ENCODE results near the gene CYP4F3. TPM values are rescaled to one million over a fixed set of nuclear protein-coding genes. Genes with fewer than 3 reads are reported as not detected.
A peak's percentile ranks its signal among the peaks of the same experiment; 100 is the strongest.

Gene CYP4F3
- total RNA-seq, 1 donor = not detected

DNA sequence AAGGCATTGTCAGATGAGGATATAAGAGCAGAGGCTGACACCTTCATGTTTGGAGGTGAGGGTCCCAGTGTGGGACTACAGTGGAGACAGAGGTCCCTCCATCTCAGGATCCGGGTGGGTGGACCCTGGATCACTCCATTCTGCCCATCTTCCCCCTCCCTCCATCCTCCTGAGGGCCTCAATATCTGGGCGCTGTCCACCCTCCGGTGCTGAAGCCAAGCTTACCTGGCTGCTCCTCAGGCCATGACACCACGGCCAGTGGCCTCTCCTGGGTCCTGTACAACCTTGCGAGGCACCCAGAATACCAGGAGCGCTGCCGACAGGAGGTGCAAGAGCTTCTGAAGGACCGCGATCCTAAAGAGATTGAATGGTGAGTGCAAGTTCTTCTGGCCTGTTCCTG is 44.1 kb downstream of the CYP4F3 start:
- TF ChIP-seq, protein P1, sequence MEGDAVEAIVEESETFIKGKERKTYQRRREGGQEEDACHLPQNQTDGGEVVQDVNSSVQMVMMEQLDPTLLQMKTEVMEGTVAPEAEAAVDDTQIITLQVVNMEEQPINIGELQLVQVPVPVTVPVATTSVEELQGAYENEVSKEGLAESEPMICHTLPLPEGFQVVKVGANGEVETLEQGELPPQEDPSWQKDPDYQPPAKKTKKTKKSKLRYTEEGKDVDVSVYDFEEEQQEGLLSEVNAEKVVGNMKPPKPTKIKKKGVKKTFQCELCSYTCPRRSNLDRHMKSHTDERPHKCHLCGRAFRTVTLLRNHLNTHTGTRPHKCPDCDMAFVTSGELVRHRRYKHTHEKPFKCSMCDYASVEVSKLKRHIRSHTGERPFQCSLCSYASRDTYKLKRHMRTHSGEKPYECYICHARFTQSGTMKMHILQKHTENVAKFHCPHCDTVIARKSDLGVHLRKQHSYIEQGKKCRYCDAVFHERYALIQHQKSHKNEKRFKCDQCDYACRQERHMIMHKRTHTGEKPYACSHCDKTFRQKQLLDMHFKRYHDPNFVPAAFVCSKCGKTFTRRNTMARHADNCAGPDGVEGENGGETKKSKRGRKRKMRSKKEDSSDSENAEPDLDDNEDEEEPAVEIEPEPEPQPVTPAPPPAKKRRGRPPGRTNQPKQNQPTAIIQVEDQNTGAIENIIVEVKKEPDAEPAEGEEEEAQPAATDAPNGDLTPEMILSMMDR (IDR thresholded peaks at IDR 0.05; ENCODE audit: extremely low read depth, low read depth, low read length) = no peak
- no peak overlapping the region for H3K4me3 ChIP-seq (ENCODE audit: insufficient read depth, low read length)
- H3K4me2 ChIP-seq (ENCODE audit: insufficient read depth, low read length) = no peak overlapping the region

DNA sequence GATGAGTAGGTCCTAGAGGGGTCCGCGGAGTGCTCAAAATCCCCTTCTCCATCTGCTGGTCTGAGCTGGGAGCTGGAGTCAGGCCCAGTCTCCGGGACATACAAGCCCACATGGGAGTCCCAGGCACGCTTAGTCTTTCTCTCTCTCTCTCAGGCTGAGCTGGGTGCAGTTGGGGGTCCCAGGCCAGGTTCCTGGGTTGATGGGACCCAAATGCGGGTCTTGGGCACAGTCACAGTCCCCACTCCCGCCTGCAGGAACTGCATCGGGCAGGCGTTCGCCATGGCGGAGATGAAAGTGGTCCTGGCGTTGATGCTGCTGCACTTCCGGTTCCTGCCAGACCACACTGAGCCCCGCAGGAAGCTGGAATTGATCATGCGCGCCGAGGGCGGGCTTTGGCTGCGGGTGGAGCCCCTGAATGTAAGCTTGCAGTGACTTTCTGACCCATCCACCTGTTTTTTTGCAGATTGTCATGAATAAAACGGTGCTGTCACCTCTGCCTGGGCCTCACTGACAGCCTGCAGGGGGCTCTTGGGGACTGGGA is 56.0 kb downstream of the CYP4F3 start:
- H3K79me2 ChIP-seq (ENCODE audit: insufficient read depth, low read length) = no peaks in the 10 kb centered on the region
- H3K27me3 ChIP-seq (ENCODE audit: insufficient read depth, low read length) = no peaks in the 10 kb centered on the region
- no peaks in the 10 kb centered on the region for H3K9me3 ChIP-seq (ENCODE audit: low read depth, low read length)
- DNase-seq (ENCODE audit: insufficient read length, low spot score, missing footprints) = no peak
- H4K20me1 ChIP-seq (ENCODE audit: insufficient read depth, low read length) = no peaks in the 10 kb centered on the region
- no peak overlapping the region for H3K4me3 ChIP-seq (ENCODE audit: insufficient read depth, low read length)
- no peak overlapping the region for H3K4me2 ChIP-seq (ENCODE audit: insufficient read depth, low read length)
- no peak overlapping the region for H2AFZ ChIP-seq (ENCODE audit: low read length)
- H3K27ac ChIP-seq (ENCODE audit: low read depth, low read length) = no peak overlapping the region
- TF ChIP-seq, protein P1 (IDR thresholded peaks at IDR 0.05; ENCODE audit: extremely low read depth, low read depth, low read length) = no peak
- no peaks in the 10 kb centered on the region for H3K4me1 ChIP-seq (ENCODE audit: insufficient read depth, low read length)
- no peaks in the 10 kb centered on the region for H3K36me3 ChIP-seq (ENCODE audit: insufficient read depth, low read length)

More for the DNA sequence above, 44.1 kb downstream of the CYP4F3 start:
- no peak overlapping the region for H2AFZ ChIP-seq (ENCODE audit: low read length)
- DNase-seq (ENCODE audit: insufficient read length, low spot score, missing footprints) = no peak
- no peaks in the 10 kb centered on the region for H3K36me3 ChIP-seq (ENCODE audit: insufficient read depth, low read length)
- H3K9me3 ChIP-seq (ENCODE audit: low read depth, low read length) = no peaks in the 10 kb centered on the region
- no peaks in the 10 kb centered on the region for H3K79me2 ChIP-seq (ENCODE audit: insufficient read depth, low read length)
- H3K4me1 ChIP-seq (ENCODE audit: insufficient read depth, low read length) = no peaks in the 10 kb centered on the region
- no peak overlapping the region for H3K27ac ChIP-seq (ENCODE audit: low read depth, low read length)
- H4K20me1 ChIP-seq (ENCODE audit: insufficient read depth, low read length) = no peaks in the 10 kb centered on the region
- H3K27me3 ChIP-seq (ENCODE audit: insufficient read depth, low read length) = no peaks in the 10 kb centered on the region

DNA sequence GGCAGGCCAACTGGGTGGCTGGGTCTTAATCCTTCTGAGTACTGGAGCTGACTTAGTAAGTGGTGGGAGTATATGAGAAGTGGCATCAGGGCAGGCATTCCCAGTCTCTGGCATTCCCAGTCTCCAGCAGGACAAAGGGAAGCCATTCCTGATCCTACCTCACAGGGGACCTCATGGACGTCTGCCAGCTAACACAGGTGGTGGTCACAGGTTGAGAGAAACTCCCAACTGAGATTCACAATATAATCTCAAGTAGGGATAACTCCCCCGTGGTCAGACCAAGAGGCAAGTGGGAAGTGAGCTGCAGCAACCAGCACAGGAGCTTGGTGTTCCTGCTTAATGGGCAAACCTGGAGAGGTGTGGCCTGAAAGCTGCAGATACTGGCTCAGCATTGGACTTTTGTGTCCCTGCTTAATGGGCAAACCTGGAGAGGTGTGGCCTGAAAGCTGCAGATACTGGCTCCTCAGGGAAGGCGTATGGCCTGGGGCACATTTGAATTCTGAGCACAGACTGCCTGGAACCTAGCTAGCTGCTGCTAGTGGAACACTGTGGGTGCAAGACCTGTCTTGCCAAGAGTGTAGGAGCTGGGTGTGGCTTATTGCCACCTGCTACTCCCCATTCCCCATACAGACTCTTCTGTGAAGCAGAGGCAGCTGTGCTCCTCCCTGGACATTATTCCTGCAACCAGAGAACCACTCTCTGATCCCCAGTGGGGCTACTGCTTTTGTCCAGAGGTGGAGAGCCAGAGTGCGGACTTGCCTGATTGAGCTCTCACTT is 61.2 kb downstream of the CYP4F3 start:
- Histone ChIP-seq H3K4me2 (ENCODE audit: insufficient read depth, low read length) (no peak overlapping the region), H3K27me3 (ENCODE audit: insufficient read depth, low read length) (no peaks in the 10 kb centered on the region), H3K4me3 (ENCODE audit: insufficient read depth, low read length) (no peak overlapping the region), H3K4me1 (ENCODE audit: insufficient read depth, low read length) (no peaks in the 10 kb centered on the region), H3K79me2 (ENCODE audit: insufficient read depth, low read length) (no peaks in the 10 kb centered on the region), H3K27ac (ENCODE audit: low read depth, low read length) (no peak overlapping the region), H2AFZ (ENCODE audit: low read length) (no peak overlapping the region), H3K36me3 (ENCODE audit: insufficient read depth, low read length) (no peaks in the 10 kb centered on the region), H3K9me3 (ENCODE audit: low read depth, low read length) (no peaks in the 10 kb centered on the region), H4K20me1 (ENCODE audit: insufficient read depth, low read length) (no peaks in the 10 kb centered on the region)
- TF ChIP-seq, protein P1 (IDR thresholded peaks at IDR 0.05; ENCODE audit: extremely low read depth, low read depth, low read length) = no peak
- DNase-seq (ENCODE audit: insufficient read length, low spot score, missing footprints) = peak; percentile 38

DNA sequence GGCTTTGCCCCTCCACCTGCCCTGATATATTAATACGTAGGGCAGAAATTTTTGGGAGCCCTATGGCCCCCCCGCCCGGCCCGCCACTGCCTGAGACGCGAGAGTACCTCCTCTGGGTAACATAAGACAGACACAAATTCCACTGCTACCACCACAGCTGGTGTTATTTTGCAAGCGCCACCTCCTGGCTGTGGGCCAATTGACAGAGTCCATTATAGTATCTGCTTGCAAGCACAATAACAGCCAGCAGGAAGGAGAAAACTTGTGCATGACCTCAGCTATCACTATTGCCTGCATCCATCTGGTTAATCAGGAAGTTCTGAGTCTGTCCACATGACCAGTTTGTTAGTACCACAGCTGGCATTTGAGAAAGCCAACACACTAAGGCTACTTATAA is 61.8 kb downstream of the CYP4F3 start:
- TF ChIP-seq, protein P1 (IDR thresholded peaks at IDR 0.05; ENCODE audit: extremely low read depth, low read depth, low read length) = no peak
- no peaks in the 10 kb centered on the region for H4K20me1 ChIP-seq (ENCODE audit: insufficient read depth, low read length)
- H3K36me3 ChIP-seq (ENCODE audit: insufficient read depth, low read length) = no peaks in the 10 kb centered on the region
- H3K27me3 ChIP-seq (ENCODE audit: insufficient read depth, low read length) = no peaks in the 10 kb centered on the region
- no peak overlapping the region for H3K27ac ChIP-seq (ENCODE audit: low read depth, low read length)
- H3K4me1 ChIP-seq (ENCODE audit: insufficient read depth, low read length) = no peaks in the 10 kb centered on the region
- H3K79me2 ChIP-seq (ENCODE audit: insufficient read depth, low read length) = no peaks in the 10 kb centered on the region
- H3K4me2 ChIP-seq (ENCODE audit: insufficient read depth, low read length) = no peak overlapping the region
- no peaks in the 10 kb centered on the region for H3K9me3 ChIP-seq (ENCODE audit: low read depth, low read length)
- H2AFZ ChIP-seq (ENCODE audit: low read length) = no peak overlapping the region
- H3K4me3 ChIP-seq (ENCODE audit: insufficient read depth, low read length) = no peak overlapping the region
- no peak for DNase-seq (ENCODE audit: insufficient read length, low spot score, missing footprints)
